Measurements from ENCODE around the gene TNFRSF25. TPM values are rescaled to one million over a fixed set of nuclear protein-coding genes. Genes with fewer than 3 reads are reported as not detected.

TNFRSF25 gene
- total and polyA plus RNA-seq, 11 donors = 4.7 to 17.5 (median 9.3) TPM

GRCh38 chr1:6504887-6505286 lies 38.9 kb upstream of the TNFRSF25 start:
- DNase-seq (no peak), ATAC-seq (no peak)
- no peaks in the 10 kb centered on the region for H3K36me3 ChIP-seq
- H3K9me3 ChIP-seq = no peaks in the 10 kb centered on the region
- intact Hi-C loops (cut with DNase I) = no loop called here
- 92 to 97% (median 95%) methylated on average over 9 to 15 of the region's 15 CpGs for WGBS, 4 donors
- H3K27ac ChIP-seq = no peak overlapping the region
- no peaks in the 10 kb centered on the region for H3K27me3 ChIP-seq
- H3K4me3 ChIP-seq = no peak overlapping the region
- TF ChIP-seq POLR2A (IDR thresholded peaks at IDR 0.05) (no peak), CTCF (IDR thresholded peaks at IDR 0.05) (no peak)
- peaks cover 2 to 43% (median 24%) of the 10 kb centered on the region in 12 donors for H3K4me1 ChIP-seq

- intact Hi-C loops (cut with DNase I) = no loop called here
- TF ChIP-seq CTCF (IDR thresholded peaks at IDR 0.05) (no peak), POLR2A (IDR thresholded peaks at IDR 0.05) (no peak)
- Histone ChIP-seq H3K36me3 (no peaks in the 10 kb centered on the region), H3K4me1 (peaks cover 2 to 50% (median 29%) of the 10 kb centered on the region in 12 donors), H3K27me3 (no peaks in the 10 kb centered on the region), H3K4me3 (no peak overlapping the region), H3K9me3 (no peaks in the 10 kb centered on the region), H3K27ac (no peak overlapping the region)
- no peak for ATAC-seq
- WGBS, 4 donors = 83 to 90% (median 86%) methylated on average over 17 to 20 of the region's 20 CpGs
- no peak for DNase-seq
These were observed 38.1 kb upstream of the TNFRSF25 start for GRCh38 chr1:6503884-6504602.

GRCh38 chr1:6502000-6502891 lies 36.3 kb upstream of the TNFRSF25 start:
- H3K27ac ChIP-seq = peak overlapping the region in 11 of 12 donors; percentile 7 to 74 (median 58)
- H3K4me3 ChIP-seq = peak overlapping the region in 2 of 12 donors; percentile 3 to 4
- ATAC-seq (peak; percentile 74 to 87 (median 80)), DNase-seq (peak; percentile 87 to 95 (median 90))
- H3K27me3 ChIP-seq = peaks cover 0 to 6% (median 0%) of the 10 kb centered on the region in 9 donors
- H3K4me1 ChIP-seq = peaks cover 7 to 54% (median 42%) of the 10 kb centered on the region in 12 donors
- no peaks in the 10 kb centered on the region for H3K36me3 ChIP-seq
- WGBS, 4 donors = 35 to 59% (median 47%) methylated on average over 18 to 31 of the region's 31 CpGs
- no peaks in the 10 kb centered on the region for H3K9me3 ChIP-seq
- TF ChIP-seq POLR2A (IDR thresholded peaks at IDR 0.05) (no peak), CTCF (IDR thresholded peaks at IDR 0.05) (no peak)
- intact Hi-C loops (cut with DNase I) = no loop called here

GRCh38 chr1:6501279-6501813 lies 35.4 kb upstream of the TNFRSF25 start:
- Histone ChIP-seq H3K36me3 (no peaks in the 10 kb centered on the region), H3K4me1 (peaks cover 7 to 59% (median 46%) of the 10 kb centered on the region in 12 donors), H3K27ac (peak overlapping the region in 9 of 12 donors; percentile 6 to 74 (median 65)), H3K9me3 (no peaks in the 10 kb centered on the region), H3K27me3 (peaks cover 0 to 13% (median 0%) of the 10 kb centered on the region in 9 donors), H3K4me3 (no peak overlapping the region)
- WGBS, 4 donors = 74 to 77% (median 75%) methylated on average over 10 of the region's 10 CpGs
- DNase-seq = peak in 1 of 5 donors; percentile 24
- TF ChIP-seq POLR2A (IDR thresholded peaks at IDR 0.05) (no peak), CTCF (IDR thresholded peaks at IDR 0.05) (no peak)
- intact Hi-C loops (cut with DNase I) = no loop called here
- no peak for ATAC-seq

Data from heart left ventricle (tissue), 16 donors.